GM23338 (cell line): ENCODE data around the gene AP4E1. TPM values are rescaled to one million over a fixed set of nuclear protein-coding genes. Genes with fewer than 3 reads are reported as not detected.

ENCODE experiments used
- ATAC-seq: fragments of 200-7000 bp; cut with Tn5 transposase; 3 replicates; pipeline ENCODE4 v1.9.1; 2020
- DNase-seq: peaks from one replicate; pipeline ENCODE4 v3.0.0-alpha.2; 2015; ENCODE audit warnings: low spot score
- H2AFZ ChIP-seq: fragments of 200-600 bp; sonication (generic); 2 replicates; pipeline ENCODE4 v1.8.0; 2016; ENCODE audit warnings: antibody characterized with exemption, mild to moderate bottlenecking, moderate library complexity
- H3F3A ChIP-seq: fragments of 200-600 bp; sonication (generic); replicated peaks from 2 replicates; pipeline ENCODE4 v1.8.0; 2017; ENCODE audit warnings: antibody characterized with exemption, mixed run types, low read depth
- H3K27ac ChIP-seq: fragments of 200-600 bp; sonication (generic); 2 replicates; pipeline ENCODE4 v1.6.1; 2016; ENCODE audit warnings: low read depth
- H3K27me3 ChIP-seq: fragments of 200-600 bp; sonication (generic); 2 replicates; pipeline ENCODE4 v1.8.0; 2016; ENCODE audit warnings: mild to moderate bottlenecking, mixed run types, moderate library complexity; ENCODE audit not compliant: insufficient read depth
- H3K36me3 ChIP-seq: fragments of 200-600 bp; sonication (generic); 2 replicates; pipeline ENCODE4 v1.8.0; 2016; ENCODE audit warnings: mild to moderate bottlenecking; ENCODE audit not compliant: insufficient read depth
- H3K4me1 ChIP-seq: fragments of 200-600 bp; sonication (generic); 2 replicates; pipeline ENCODE4 v1.8.0; 2016; ENCODE audit warnings: mild to moderate bottlenecking, moderate library complexity; ENCODE audit not compliant: insufficient read depth
- H3K4me2 ChIP-seq: fragments of 200-600 bp; sonication (generic); 2 replicates; pipeline ENCODE4 v1.7.1; 2017; ENCODE audit warnings: mixed run types
- H3K4me3 ChIP-seq: fragments of 200-600 bp; sonication (generic); 2 replicates; pipeline ENCODE4 v1.6.1; 2016; ENCODE audit warnings: mixed run types
- H3K79me2 ChIP-seq: fragments of 200-600 bp; sonication (generic); replicated peaks from 2 replicates; pipeline ENCODE4 v1.8.0; 2017; ENCODE audit warnings: mild to moderate bottlenecking; ENCODE audit not compliant: insufficient read depth
- H3K9me2 ChIP-seq: fragments of 200-600 bp; sonication (generic); 2 replicates; pipeline ENCODE4 v1.8.0; 2017; ENCODE audit not compliant: insufficient read depth
- H4K20me1 ChIP-seq: fragments of 200-600 bp; sonication (generic); replicated peaks from 2 replicates; pipeline ENCODE4 v1.8.0; 2017; ENCODE audit warnings: mild to moderate bottlenecking; ENCODE audit not compliant: insufficient read depth
- H3K27ac Mint-ChIP-seq: 2 replicates; pipeline ENCODE4 v1.8.0; 2020; ENCODE audit warnings: inconsistent platforms, mild to moderate bottlenecking, moderate library complexity, mixed read lengths
- H3K27me3 Mint-ChIP-seq: 3 replicates; pipeline ENCODE4 v1.8.0; 2022; ENCODE audit warnings: low read depth, mild to moderate bottlenecking, moderate library complexity, mixed read lengths, inconsistent platforms; ENCODE audit not compliant: insufficient read depth, poor library complexity
- H3K36me3 Mint-ChIP-seq: 3 replicates; pipeline ENCODE4 v1.8.0; 2021; ENCODE audit warnings: low read depth, mild to moderate bottlenecking, inconsistent platforms, moderate library complexity, mixed read lengths
- H3K4me1 Mint-ChIP-seq: 3 replicates; pipeline ENCODE4 v1.8.0; 2020; ENCODE audit warnings: mild to moderate bottlenecking, inconsistent platforms, mixed read lengths
- H3K4me3 Mint-ChIP-seq: 3 replicates; pipeline ENCODE4 v1.8.0; 2021; ENCODE audit warnings: moderate library complexity, mild to moderate bottlenecking, inconsistent platforms, mixed read lengths
- H3K9me3 Mint-ChIP-seq: 3 replicates; pipeline ENCODE4 v1.8.0; 2020; ENCODE audit warnings: moderate library complexity, mild to moderate bottlenecking, inconsistent platforms, mixed read lengths
- CREB1 ChIP-seq: fragments of 250-450 bp; sonication (Bioruptor Pico); IDR thresholded peaks from 2 replicates; pipeline ENCODE4 v1.5.0; 2020; ENCODE audit warnings: low read depth, mild to moderate bottlenecking, moderate library complexity
- EZH2 ChIP-seq: fragments of 200-600 bp; sonication (generic); IDR thresholded peaks from one replicate; pipeline ENCODE4 v1.8.0; 2017; ENCODE audit warnings: antibody characterized with exemption, mild to moderate bottlenecking, low read depth; ENCODE audit not compliant: unreplicated experiment
- EZH2phosphoT487 ChIP-seq: fragments of 200-600 bp; sonication (generic); IDR thresholded peaks from one replicate; pipeline ENCODE4 v1.8.1; 2018; ENCODE audit warnings: antibody characterized with exemption; ENCODE audit not compliant: unreplicated experiment
- JUNB ChIP-seq: IDR thresholded peaks from one replicate; pipeline ENCODE4 v1.6.1; 2016; ENCODE audit warnings: antibody characterized with exemption; ENCODE audit not compliant: unreplicated experiment
- NANOG ChIP-seq: IDR thresholded peaks from 2 replicates; pipeline ENCODE4 v1.6.1; 2016; ENCODE audit warnings: antibody characterized with exemption, borderline replicate concordance
- STAT1 ChIP-seq: IDR thresholded peaks from one replicate; pipeline ENCODE4 v1.6.1; 2016; ENCODE audit warnings: antibody characterized with exemption; ENCODE audit not compliant: unreplicated experiment
- ZNF114 ChIP-seq: fragments of 250-450 bp; sonication (Bioruptor Pico); IDR thresholded peaks from 2 replicates; pipeline ENCODE4 v1.5.0; 2020; ENCODE audit warnings: mild to moderate bottlenecking, moderate library complexity
- ZNF331 ChIP-seq: fragments of 250-450 bp; sonication (Bioruptor Pico); IDR thresholded peaks from 2 replicates; pipeline ENCODE4 v1.5.0; 2020; ENCODE audit warnings: low read depth, mild to moderate bottlenecking, moderate library complexity
- ZNF462 ChIP-seq: fragments of 250-450 bp; sonication (Bioruptor Pico); IDR thresholded peaks from 2 replicates; pipeline ENCODE4 v1.5.0; 2020; ENCODE audit warnings: mild to moderate bottlenecking, moderate library complexity
- polyA plus RNA-seq: library from polyadenylated mRNA; unstranded; fragments of >200 nt; fragmentation: Nextera tagmentation; extraction: Ambion mirVana; gene quantifications from 2 replicates; pipeline ENCODE4 v1.2.1, GENCODE V29; 2016
- total RNA-seq: library from RNA; depleted of rRNA; stranded (reverse); fragments of >200 nt; shearing (Covaris generic); gene quantifications from 2 replicates; pipeline ENCODE4 v1.2.3, GENCODE V29; 2014
- TF ChIP-seq, protein P1 (sequence below): IDR thresholded peaks from one replicate; pipeline ENCODE4 v1.6.1; 2018; ENCODE audit warnings: antibody characterized with exemption; ENCODE audit not compliant: unreplicated experiment
- TF ChIP-seq, protein P2 (sequence below), 2 experiments: fragments of 200-600 bp in 1 of 2; sonication (generic) in 1 of 2; conservative IDR thresholded peaks; 2 replicates each; pipeline versions ENCODE4 v1.5.1 to v1.6.1; 2016 to 2017; ENCODE audit warnings: antibody characterized with exemption in 2 of 2, low read depth in 2 of 2, mild to moderate bottlenecking in 2 of 2, moderate library complexity in 1 of 2

Gene AP4E1
- total and polyA plus RNA-seq, 2 experiments from 2014 or later = 4.4 to 15.4 TPM

DNA sequence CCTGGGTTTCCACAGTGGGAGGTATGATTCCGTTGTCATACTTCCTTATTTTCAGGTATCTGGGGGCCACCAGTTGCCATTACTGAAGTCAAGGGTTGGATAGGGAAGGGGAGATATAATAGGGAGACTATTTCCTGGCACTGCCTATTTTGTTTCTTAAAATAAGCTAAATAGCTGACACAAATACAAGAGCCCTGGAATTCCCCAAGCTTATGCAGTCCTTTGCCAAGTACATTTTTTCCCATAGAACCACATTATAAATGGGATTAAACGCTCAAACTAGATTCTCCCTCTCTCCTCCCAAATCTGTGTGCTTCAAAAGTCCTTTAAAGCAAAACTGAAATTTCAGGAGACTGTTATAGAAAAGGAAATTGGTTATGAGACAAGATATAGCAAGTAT, 68.7 kb downstream of the AP4E1 start:
- TF ChIP-seq CREB1 (CRISPR knock-in tag) (no peak), ZNF114 (no peak), EZH2 (no peak), JUNB (no peak), ZNF462 (CRISPR knock-in tag) (no peak), STAT1 (no peak), ZNF331 (CRISPR knock-in tag) (no peak), EZH2phosphoT487 (no peak), NANOG (no peak)
- TF ChIP-seq, protein P1, sequence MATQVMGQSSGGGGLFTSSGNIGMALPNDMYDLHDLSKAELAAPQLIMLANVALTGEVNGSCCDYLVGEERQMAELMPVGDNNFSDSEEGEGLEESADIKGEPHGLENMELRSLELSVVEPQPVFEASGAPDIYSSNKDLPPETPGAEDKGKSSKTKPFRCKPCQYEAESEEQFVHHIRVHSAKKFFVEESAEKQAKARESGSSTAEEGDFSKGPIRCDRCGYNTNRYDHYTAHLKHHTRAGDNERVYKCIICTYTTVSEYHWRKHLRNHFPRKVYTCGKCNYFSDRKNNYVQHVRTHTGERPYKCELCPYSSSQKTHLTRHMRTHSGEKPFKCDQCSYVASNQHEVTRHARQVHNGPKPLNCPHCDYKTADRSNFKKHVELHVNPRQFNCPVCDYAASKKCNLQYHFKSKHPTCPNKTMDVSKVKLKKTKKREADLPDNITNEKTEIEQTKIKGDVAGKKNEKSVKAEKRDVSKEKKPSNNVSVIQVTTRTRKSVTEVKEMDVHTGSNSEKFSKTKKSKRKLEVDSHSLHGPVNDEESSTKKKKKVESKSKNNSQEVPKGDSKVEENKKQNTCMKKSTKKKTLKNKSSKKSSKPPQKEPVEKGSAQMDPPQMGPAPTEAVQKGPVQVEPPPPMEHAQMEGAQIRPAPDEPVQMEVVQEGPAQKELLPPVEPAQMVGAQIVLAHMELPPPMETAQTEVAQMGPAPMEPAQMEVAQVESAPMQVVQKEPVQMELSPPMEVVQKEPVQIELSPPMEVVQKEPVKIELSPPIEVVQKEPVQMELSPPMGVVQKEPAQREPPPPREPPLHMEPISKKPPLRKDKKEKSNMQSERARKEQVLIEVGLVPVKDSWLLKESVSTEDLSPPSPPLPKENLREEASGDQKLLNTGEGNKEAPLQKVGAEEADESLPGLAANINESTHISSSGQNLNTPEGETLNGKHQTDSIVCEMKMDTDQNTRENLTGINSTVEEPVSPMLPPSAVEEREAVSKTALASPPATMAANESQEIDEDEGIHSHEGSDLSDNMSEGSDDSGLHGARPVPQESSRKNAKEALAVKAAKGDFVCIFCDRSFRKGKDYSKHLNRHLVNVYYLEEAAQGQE = no peak
- TF ChIP-seq, protein P2, sequence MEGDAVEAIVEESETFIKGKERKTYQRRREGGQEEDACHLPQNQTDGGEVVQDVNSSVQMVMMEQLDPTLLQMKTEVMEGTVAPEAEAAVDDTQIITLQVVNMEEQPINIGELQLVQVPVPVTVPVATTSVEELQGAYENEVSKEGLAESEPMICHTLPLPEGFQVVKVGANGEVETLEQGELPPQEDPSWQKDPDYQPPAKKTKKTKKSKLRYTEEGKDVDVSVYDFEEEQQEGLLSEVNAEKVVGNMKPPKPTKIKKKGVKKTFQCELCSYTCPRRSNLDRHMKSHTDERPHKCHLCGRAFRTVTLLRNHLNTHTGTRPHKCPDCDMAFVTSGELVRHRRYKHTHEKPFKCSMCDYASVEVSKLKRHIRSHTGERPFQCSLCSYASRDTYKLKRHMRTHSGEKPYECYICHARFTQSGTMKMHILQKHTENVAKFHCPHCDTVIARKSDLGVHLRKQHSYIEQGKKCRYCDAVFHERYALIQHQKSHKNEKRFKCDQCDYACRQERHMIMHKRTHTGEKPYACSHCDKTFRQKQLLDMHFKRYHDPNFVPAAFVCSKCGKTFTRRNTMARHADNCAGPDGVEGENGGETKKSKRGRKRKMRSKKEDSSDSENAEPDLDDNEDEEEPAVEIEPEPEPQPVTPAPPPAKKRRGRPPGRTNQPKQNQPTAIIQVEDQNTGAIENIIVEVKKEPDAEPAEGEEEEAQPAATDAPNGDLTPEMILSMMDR (conservative IDR thresholded peaks at IDR 0.05; ENCODE audit: low read depth in 2 of 2) = no peak
- H3K9me3 Mint-ChIP-seq = no peaks in the 10 kb centered on the region
- Histone ChIP-seq H3F3A (no peaks in the 10 kb centered on the region), H2AFZ (no peak overlapping the region), H3K79me2 (no peaks in the 10 kb centered on the region), H3K27me3 (no peaks in the 10 kb centered on the region), H3K27ac (no peak overlapping the region), H4K20me1 (no peaks in the 10 kb centered on the region; the same call in 1 of the 2 replicates), H3K36me3 (no peaks in the 10 kb centered on the region), H3K4me1 (no peaks in the 10 kb centered on the region), H3K9me2 (0 out of 2 replicates have a peak, but pooled peaks cover 4% of the 10 kb centered on the region), H3K4me2 (no peak overlapping the region), H3K4me3 (no peak overlapping the region)
- no peak overlapping the region for H3K4me3 Mint-ChIP-seq
- no peaks in the 10 kb centered on the region for H3K4me1 Mint-ChIP-seq
- peaks cover 11% of the 10 kb centered on the region for H3K36me3 Mint-ChIP-seq
- H3K27me3 Mint-ChIP-seq = no peaks in the 10 kb centered on the region
- DNase-seq (no peak), ATAC-seq (no peak)
- no peak overlapping the region for H3K27ac Mint-ChIP-seq
